ENCODE results near the gene INTS11.

INTS11 gene

DNA sequence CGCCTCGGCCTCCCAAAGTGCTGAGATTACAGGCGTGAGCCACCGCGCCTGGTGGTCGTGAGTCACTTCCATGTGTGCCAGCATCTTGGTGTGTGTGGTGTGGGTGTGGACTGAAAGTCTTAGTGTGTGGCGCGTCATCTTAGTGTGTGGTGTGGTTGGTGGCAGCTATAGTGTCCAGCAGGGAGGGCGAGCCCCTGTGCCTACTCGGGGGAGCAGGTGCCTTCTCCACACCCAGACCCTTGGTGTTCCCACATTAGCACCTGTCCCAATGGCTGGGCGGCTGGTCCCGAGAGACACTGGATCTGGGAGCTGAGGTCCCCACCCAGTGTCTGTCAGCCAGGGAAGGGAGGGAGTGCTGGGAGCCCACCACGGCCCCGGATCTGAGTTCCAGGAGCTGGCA lies 41.5 kb downstream of the INTS11 start:
- ChIA-PET CTCF (interaction anchor here (1.7 kb wide), 1 partner anchor 161 kb away, joined by 6 read pairs; no protein-coding TSS in a partner anchor), POLR2A (no interaction called here)
- TF ChIP-seq CTCF (IDR thresholded peaks at IDR 0.05; ENCODE audit: control extremely low read depth, extremely low read depth, low read depth, missing control alignments) = no peak
- DNase-seq (ENCODE audit: extremely low spot score) = no peak

DNA sequence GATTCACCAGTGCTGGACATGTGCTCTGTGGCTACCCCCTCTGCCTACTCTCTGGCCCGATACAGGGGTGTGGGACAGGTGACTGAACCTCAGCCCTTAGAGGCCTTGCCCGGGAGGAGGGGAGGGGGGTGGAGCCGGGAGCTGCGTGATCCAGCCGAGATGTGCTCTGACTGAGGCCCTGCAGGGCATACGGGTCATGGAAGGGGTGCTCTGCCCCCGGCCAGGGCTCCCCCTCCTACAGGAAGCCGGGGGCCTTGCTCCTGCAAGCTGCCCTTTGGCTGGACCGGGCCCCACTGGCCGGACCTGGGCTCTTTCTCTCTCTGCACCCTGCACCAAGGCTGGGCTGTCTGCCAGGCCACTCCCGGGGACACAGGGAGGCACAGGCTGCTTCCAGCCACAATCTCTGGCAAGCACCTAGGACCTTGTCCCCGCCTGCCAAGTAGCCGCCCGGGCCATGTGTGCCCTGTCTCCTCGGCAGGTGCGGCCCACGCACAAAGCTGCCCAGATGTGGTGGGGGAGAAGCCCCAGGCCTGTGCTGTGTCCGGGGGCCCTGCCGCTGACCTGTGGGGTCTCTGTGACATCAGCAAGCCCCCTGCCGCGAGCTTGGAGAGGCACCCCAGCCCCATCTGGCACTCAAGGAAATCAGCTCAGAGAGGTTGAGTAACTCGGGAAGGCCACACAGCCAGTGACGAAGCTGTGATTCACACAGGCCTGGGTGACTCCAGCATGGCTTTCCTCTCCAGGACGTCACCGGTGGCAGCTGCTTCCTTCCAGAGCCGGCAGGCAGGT lies 42.7 kb downstream of the INTS11 start:
- CTCF ChIA-PET = interaction anchor here (0.9 to 1.5 kb wide), 4 partner anchors 10 to 249 kb away, joined by 3 to 4 read pairs (median 3); no protein-coding TSS in a partner anchor
- no peak for TF ChIP-seq CTCF (IDR thresholded peaks at IDR 0.05; ENCODE audit: control extremely low read depth, extremely low read depth, low read depth, missing control alignments)
- no peak for DNase-seq (ENCODE audit: extremely low spot score)
- POLR2A ChIA-PET = no interaction called here

DNA sequence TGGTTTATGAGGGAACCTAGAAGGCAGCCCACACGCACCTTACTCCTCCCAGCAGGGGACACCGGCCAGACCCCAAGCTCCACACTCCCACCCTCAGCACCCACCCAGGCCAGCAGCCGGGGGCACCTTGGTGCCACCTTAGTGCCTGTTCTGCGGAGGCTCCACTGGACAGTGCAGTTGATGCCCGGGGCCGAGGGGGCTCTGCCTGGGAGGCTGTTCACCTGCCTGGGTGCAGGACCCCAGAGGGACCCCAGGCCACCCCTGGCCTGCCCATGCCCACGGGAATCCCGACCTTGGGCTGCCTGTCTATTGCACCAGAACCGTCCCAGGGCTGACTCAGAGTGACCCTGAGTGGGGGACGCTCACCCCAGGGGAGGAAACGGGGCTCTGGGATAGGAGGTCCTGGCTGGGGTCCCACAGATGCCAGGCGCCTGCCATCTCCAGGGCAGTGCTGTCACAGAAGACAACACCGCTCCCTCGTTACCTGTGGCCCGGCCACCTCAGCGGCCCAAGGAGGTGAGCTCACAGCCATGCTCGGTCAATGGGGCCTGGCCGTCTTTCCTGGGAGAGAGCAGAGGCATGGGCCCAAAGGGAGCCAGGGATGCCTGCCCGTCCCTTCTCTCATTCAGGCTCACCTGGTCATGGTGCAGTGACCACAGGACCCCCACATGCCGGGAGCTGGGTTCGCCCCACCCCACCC lies 43.5 kb downstream of the INTS11 start:
- no peak for TF ChIP-seq CTCF (IDR thresholded peaks at IDR 0.05; ENCODE audit: control extremely low read depth, extremely low read depth, low read depth, missing control alignments)
- ChIA-PET CTCF (interaction anchor here (0.9 to 1.5 kb wide), 4 partner anchors 11 to 158 kb away, joined by 3 to 4 read pairs (median 4); no protein-coding TSS in a partner anchor), POLR2A (no interaction called here)
- DNase-seq (ENCODE audit: extremely low spot score) = no peak

DNA sequence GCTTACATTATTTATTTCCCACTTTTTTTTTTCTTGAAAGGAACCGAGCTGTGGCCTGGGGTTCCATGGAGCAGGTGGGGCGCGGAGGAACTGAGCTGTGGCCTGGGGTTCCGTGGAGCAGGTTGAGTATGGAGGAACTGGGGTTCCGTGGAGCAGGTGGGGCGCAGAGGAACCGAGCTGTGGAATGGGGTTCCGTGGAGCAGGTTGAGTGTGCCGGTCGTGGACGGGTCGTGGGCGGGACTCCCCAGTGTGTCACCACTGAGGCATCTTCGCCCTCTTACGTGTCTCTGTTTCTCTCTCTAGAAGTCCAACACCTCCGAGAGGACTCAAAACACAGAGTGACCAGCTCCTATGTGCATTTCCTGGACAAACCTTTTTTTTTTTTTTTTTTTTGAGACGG lies 45.4 kb downstream of the INTS11 start:
- CTCF ChIA-PET = interaction anchor here (1.1 kb wide), 1 partner anchor 12 kb away, joined by 3 read pairs; no protein-coding TSS in a partner anchor
- TF ChIP-seq CTCF (IDR thresholded peaks at IDR 0.05; ENCODE audit: control extremely low read depth, extremely low read depth, low read depth, missing control alignments) = no peak
- DNase-seq (ENCODE audit: extremely low spot score) = no peak
- POLR2A ChIA-PET = no interaction called here

GRCh38 chr1:1278620-1279019 lies 45.8 kb downstream of the INTS11 start:
- no peak for DNase-seq (ENCODE audit: extremely low spot score)
- CTCF ChIA-PET = interaction anchor here (0.7 to 1.1 kb wide), 2 partner anchors 13 to 277 kb away, joined by 3 read pairs; no protein-coding TSS in a partner anchor
- TF ChIP-seq CTCF (IDR thresholded peaks at IDR 0.05; ENCODE audit: control extremely low read depth, extremely low read depth, low read depth, missing control alignments) = no peak
- POLR2A ChIA-PET = interaction anchor here (0.6 kb wide), 1 partner anchor 1109 kb away, joined by 3 read pairs; no protein-coding TSS in a partner anchor

DNA sequence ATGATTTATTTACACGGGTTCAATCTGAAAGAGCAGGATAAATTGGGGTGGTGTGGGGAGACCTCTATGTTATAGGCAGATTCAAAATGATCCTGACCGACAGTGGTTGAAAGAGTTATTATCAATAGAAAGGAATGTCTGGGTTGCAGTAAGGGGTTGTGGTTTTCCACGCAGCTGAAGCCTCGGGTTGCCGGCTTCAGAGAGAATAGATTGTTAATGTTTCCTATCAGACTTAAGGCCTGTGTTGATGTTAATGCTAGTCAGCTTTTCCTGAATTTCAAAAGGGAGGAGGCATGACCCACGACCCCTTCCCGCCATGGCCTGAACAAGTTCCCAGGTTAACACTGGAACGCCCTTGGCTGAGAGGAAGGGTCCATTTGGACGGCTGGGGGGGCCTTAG lies 48.6 kb downstream of the INTS11 start:
- no peak for TF ChIP-seq CTCF (IDR thresholded peaks at IDR 0.05; ENCODE audit: control extremely low read depth, extremely low read depth, low read depth, missing control alignments)
- CTCF ChIA-PET = interaction anchor here (1.4 kb wide), 1 partner anchor 16 kb away, joined by 4 read pairs; no protein-coding TSS in a partner anchor
- POLR2A ChIA-PET = no interaction called here
- DNase-seq (ENCODE audit: extremely low spot score) = no peak
